ENCODE data around the gene MUC6.
A peak's percentile ranks its signal among the peaks of the same experiment; 100 is the strongest.

MUC6 gene

GRCh38 chr11:1052133-1053011, 15.9 kb upstream of the MUC6 start:
- TF ChIP-seq CTCF (IDR thresholded peaks at IDR 0.05): no peak

- no peak for TF ChIP-seq CTCF (IDR thresholded peaks at IDR 0.05)
Observed at GRCh38 chr11:1051356-1052132, 15.0 kb upstream of the MUC6 start.

- peak; percentile 95 for TF ChIP-seq CTCF (IDR thresholded peaks at IDR 0.05)
Observed at GRCh38 chr11:1050581-1051355, 14.2 kb upstream of the MUC6 start.

- TF ChIP-seq CTCF (IDR thresholded peaks at IDR 0.05): no peak
Observed at GRCh38 chr11:1049911-1050580, 13.5 kb upstream of the MUC6 start.

- TF ChIP-seq CTCF (IDR thresholded peaks at IDR 0.05): no peak
Observed at GRCh38 chr11:1049431-1049891, 12.9 kb upstream of the MUC6 start.

GRCh38 chr11:1049071-1049405, 12.5 kb upstream of the MUC6 start:
- no peak for TF ChIP-seq CTCF (IDR thresholded peaks at IDR 0.05)

Data from LNCAP (cell line).